ENCODE measurements around the gene GHRH. TPM values are rescaled to one million over a fixed set of nuclear protein-coding genes. Genes with fewer than 3 reads are reported as not detected.

Gene GHRH
- total RNA-seq, 1 experiment from 2014 or later, result 0.74 TPM

- TF ChIP-seq PRDM15 (CRISPR knock-in tag; IDR thresholded peaks at IDR 0.05) (no peak), TP53 (CRISPR knock-in tag; IDR thresholded peaks at IDR 0.05) (no peak), ERG (CRISPR knock-in tag; IDR thresholded peaks at IDR 0.05) (no peak), NFATC4 (CRISPR knock-in tag; IDR thresholded peaks at IDR 0.05) (no peak), JAZF1 (CRISPR knock-in tag; IDR thresholded peaks at IDR 0.05) (no peak), ZNF281 (CRISPR knock-in tag; IDR thresholded peaks at IDR 0.05) (no peak), NFE2L1 (CRISPR knock-in tag; IDR thresholded peaks at IDR 0.05) (no peak), MAX (CRISPR knock-in tag; IDR thresholded peaks at IDR 0.05) (no peak), FOXK1 (CRISPR knock-in tag; IDR thresholded peaks at IDR 0.05) (no peak), ZNF416 (CRISPR knock-in tag; IDR thresholded peaks at IDR 0.05) (no peak), JUN (CRISPR knock-in tag; IDR thresholded peaks at IDR 0.05) (no peak), ZSCAN18 (CRISPR knock-in tag; IDR thresholded peaks at IDR 0.05) (no peak), ZNF121 (CRISPR knock-in tag; IDR thresholded peaks at IDR 0.05) (no peak), FOXP1 (CRISPR knock-in tag; IDR thresholded peaks at IDR 0.05; ENCODE audit: borderline replicate concordance) (no peak), ARID4B (CRISPR knock-in tag; IDR thresholded peaks at IDR 0.05; ENCODE audit: borderline replicate concordance) (no peak), ZNF232 (CRISPR knock-in tag; IDR thresholded peaks at IDR 0.05) (no peak), ZNF423 (CRISPR knock-in tag; IDR thresholded peaks at IDR 0.05) (no peak), E2F1 (CRISPR knock-in tag; IDR thresholded peaks at IDR 0.05) (no peak), NFYB (CRISPR knock-in tag; conservative IDR thresholded peaks at IDR 0.05; ENCODE audit: low read depth) (no peak), PRRX2 (CRISPR knock-in tag; IDR thresholded peaks at IDR 0.05) (no peak)
- Mint-ChIP-seq H3K36me3 (peaks cover 61% of the 10 kb centered on the region), H3K27me3 (ENCODE audit: low read depth) (no peaks in the 10 kb centered on the region), H3K9me3 (no peaks in the 10 kb centered on the region), H3K27ac (no peak overlapping the region), H3K4me1 (no peaks in the 10 kb centered on the region), H3K4me3 (no peak overlapping the region)
- DNase-seq (ENCODE audit: low spot score) (no peak), ATAC-seq (no peak)
- CTCF ChIA-PET, result interaction anchor here (1.9 kb wide), 1 partner anchor 15 kb away, joined by 4 read pairs; no protein-coding TSS in a partner anchor
- POLR2A ChIA-PET, result no interaction called here
These were observed 54.4 kb downstream of the GHRH start for GRCh38 chr20:37207171-37207570.
